OCI-LY3 (cell line): ENCODE measurements around the gene SDHAF1.

Source experiments
- H2AFZ ChIP-seq: fragments of 200-600, 300-600 bp; shearing (Covaris generic); 2 replicates; pipeline ENCODE4 v1.6.0; 2014; ENCODE audit warnings: antibody characterized with exemption, low read depth, low read length
- H3K27ac ChIP-seq: fragments of 200-600, 300-600 bp; sonication (generic); 2 replicates; pipeline ENCODE4 v1.5.1; 2014; ENCODE audit warnings: mild to moderate bottlenecking, low read length, moderate library complexity, mixed read lengths
- H3K27me3 ChIP-seq: fragments of 200-600, 300-600 bp; sonication (generic); 2 replicates; pipeline ENCODE4 v1.6.1; 2014; ENCODE audit warnings: low read depth, low read length, mixed read lengths
- H3K36me3 ChIP-seq: fragments of 200-600, 300-600 bp; sonication (generic); replicated peaks from 2 replicates; pipeline ENCODE3; 2014; ENCODE audit warnings: low read depth, low read length, mixed read lengths
- H3K4me1 ChIP-seq: fragments of 300-600, 200-600 bp; sonication (generic); 2 replicates; pipeline ENCODE4 v1.6.1; 2014; ENCODE audit warnings: low read length, mixed read lengths
- H3K4me2 ChIP-seq: fragments of 200-600, 300-600 bp; sonication (generic); 2 replicates; pipeline ENCODE4 v1.6.1; 2014; ENCODE audit warnings: low read length, mixed read lengths
- H3K4me3 ChIP-seq: fragments of 300-600, 200-600 bp; sonication (generic); 2 replicates; pipeline ENCODE4 v1.5.1; 2014; ENCODE audit warnings: antibody characterized with exemption, mild to moderate bottlenecking, low read length, moderate library complexity
- H3K79me2 ChIP-seq: fragments of 300-600, 200-600 bp; shearing (Covaris generic); 2 replicates; pipeline ENCODE4 v1.6.1; 2014; ENCODE audit warnings: mild to moderate bottlenecking, low read length, mixed read lengths
- H3K9ac ChIP-seq: fragments of 300-600, 200-600 bp; shearing (Covaris generic); 2 replicates; pipeline ENCODE4 v1.6.0; 2014; ENCODE audit warnings: mild to moderate bottlenecking, low read length, moderate library complexity
- H3K9me3 ChIP-seq: fragments of 200-600, 300-600 bp; shearing (Covaris generic); 2 replicates; pipeline ENCODE4 v1.6.1; 2014; ENCODE audit warnings: low read length, mixed read lengths; ENCODE audit not compliant: insufficient read depth
- H4K20me1 ChIP-seq: fragments of 200-600, 300-600 bp; sonication (generic); 2 replicates; pipeline ENCODE4 v1.6.1; 2016; ENCODE audit warnings: low read length, mixed read lengths; ENCODE audit not compliant: insufficient read depth
- CTCF ChIP-seq: fragments of 200-600, 300-600 bp; sonication (generic); IDR thresholded peaks from 2 replicates; pipeline ENCODE4 v1.5.1; 2014; ENCODE audit warnings: antibody characterized with exemption, low read length, low read depth
- EZH2phosphoT487 ChIP-seq: fragments of 200-600 bp; shearing (Covaris generic); IDR thresholded peaks from 2 replicates; pipeline ENCODE4 v1.6.1; 2018; ENCODE audit warnings: antibody characterized with exemption, mixed run types, low read depth

SDHAF1 gene

DNA sequence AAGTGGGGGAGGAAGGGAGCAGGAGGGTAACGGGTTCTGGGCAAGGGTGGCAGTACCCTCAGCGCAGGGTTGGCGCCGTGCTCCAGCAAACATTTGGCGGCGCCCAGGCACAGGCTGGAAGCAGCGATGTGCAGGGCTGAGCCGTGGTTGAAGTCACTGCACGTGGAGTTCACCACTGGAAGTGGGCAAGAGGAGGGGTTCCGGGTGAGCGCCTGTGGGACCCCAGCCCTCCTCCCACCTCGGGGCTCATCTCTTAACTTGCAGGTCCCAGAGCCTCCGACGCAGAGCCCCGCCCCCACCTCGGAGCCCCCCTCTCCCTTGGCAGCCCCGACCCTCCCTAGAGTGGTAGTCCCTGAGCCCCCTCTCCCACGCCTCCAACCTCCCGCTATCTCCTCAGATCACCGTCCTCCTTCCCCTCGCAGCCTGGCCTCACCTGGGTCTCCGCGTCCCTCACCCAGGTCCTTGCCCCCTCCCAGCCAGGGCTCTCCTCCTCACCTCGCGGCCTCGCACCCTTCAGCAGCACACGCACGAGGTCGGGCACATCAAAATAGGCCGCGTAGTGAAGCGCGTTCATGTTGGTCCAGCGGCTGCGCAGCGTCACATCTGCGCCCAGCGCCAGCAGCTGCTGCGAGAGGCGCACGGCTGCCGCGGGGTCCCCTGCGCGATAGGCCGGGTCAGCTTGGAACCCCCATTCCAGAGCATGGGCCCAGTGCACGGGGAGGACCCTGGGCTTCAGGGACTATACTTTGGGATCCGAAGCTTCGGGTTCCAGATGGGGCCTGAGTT, 31.3 kb downstream of the SDHAF1 start:
- Histone ChIP-seq H3K36me3 (peaks cover 11% of the 10 kb centered on the region), H4K20me1 (no peaks in the 10 kb centered on the region), H3K4me3 (no peak overlapping the region)

DNA sequence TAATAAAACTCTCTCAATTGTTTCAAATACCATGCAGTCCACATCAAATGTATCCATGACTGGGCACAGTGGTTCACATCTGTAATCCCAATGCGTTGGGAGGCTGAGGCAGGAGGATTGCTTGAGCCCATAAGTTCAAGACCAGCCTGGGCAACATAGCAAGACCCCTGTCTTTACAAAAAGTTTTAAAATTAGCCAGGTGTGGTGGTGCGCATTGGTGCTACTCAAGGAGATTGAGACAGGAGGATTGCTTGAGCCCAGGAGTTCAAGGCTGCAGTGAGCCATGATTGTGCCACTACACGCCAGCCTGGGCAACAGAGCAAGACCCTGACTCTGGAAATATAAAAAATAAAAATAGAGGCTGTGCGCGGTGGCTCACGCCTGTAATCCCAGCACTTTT, 32.7 kb downstream of the SDHAF1 start:
- no peaks in the 10 kb centered on the region for H3K4me1 ChIP-seq
- H3K4me2 ChIP-seq, result no peak overlapping the region
- TF ChIP-seq EZH2phosphoT487 (no peak), CTCF (no peak)
- no peak overlapping the region for H3K27ac ChIP-seq
- H3K4me3 ChIP-seq, result no peak overlapping the region
- no peak overlapping the region for H3K9ac ChIP-seq
- no peaks in the 10 kb centered on the region for H3K27me3 ChIP-seq
- no peaks in the 10 kb centered on the region for H3K79me2 ChIP-seq
- H3K36me3 ChIP-seq, result peaks cover 11% of the 10 kb centered on the region
- no peaks in the 10 kb centered on the region for H3K9me3 ChIP-seq
- H4K20me1 ChIP-seq, result no peaks in the 10 kb centered on the region
- H2AFZ ChIP-seq, result no peak overlapping the region

More for the DNA sequence above, 31.3 kb downstream of the SDHAF1 start:
- H3K4me1 ChIP-seq, result no peaks in the 10 kb centered on the region
- no peaks in the 10 kb centered on the region for H3K27me3 ChIP-seq
- H3K79me2 ChIP-seq, result no peaks in the 10 kb centered on the region
- no peak overlapping the region for H3K27ac ChIP-seq
- H2AFZ ChIP-seq, result no peak overlapping the region
- no peak overlapping the region for H3K4me2 ChIP-seq
- no peak for TF ChIP-seq CTCF
- no peak for TF ChIP-seq EZH2phosphoT487
- no peak overlapping the region for H3K9ac ChIP-seq
- H3K9me3 ChIP-seq, result no peaks in the 10 kb centered on the region

- TF ChIP-seq CTCF, result no peak
- no peak for TF ChIP-seq EZH2phosphoT487
- H3K27me3 ChIP-seq, result no peaks in the 10 kb centered on the region
- no peak overlapping the region for H3K9ac ChIP-seq
- no peaks in the 10 kb centered on the region for H3K79me2 ChIP-seq
- no peaks in the 10 kb centered on the region for H3K9me3 ChIP-seq
- H4K20me1 ChIP-seq, result no peaks in the 10 kb centered on the region
- H3K4me1 ChIP-seq, result no peaks in the 10 kb centered on the region
- H3K27ac ChIP-seq, result no peak overlapping the region
- H2AFZ ChIP-seq, result no peak overlapping the region
- H3K4me2 ChIP-seq, result no peak overlapping the region
- peaks cover 9% of the 10 kb centered on the region for H3K36me3 ChIP-seq
- no peak overlapping the region for H3K4me3 ChIP-seq
These were observed 33.5 kb downstream of the SDHAF1 start for GRCh38 chr19:36028313-36029041.

DNA sequence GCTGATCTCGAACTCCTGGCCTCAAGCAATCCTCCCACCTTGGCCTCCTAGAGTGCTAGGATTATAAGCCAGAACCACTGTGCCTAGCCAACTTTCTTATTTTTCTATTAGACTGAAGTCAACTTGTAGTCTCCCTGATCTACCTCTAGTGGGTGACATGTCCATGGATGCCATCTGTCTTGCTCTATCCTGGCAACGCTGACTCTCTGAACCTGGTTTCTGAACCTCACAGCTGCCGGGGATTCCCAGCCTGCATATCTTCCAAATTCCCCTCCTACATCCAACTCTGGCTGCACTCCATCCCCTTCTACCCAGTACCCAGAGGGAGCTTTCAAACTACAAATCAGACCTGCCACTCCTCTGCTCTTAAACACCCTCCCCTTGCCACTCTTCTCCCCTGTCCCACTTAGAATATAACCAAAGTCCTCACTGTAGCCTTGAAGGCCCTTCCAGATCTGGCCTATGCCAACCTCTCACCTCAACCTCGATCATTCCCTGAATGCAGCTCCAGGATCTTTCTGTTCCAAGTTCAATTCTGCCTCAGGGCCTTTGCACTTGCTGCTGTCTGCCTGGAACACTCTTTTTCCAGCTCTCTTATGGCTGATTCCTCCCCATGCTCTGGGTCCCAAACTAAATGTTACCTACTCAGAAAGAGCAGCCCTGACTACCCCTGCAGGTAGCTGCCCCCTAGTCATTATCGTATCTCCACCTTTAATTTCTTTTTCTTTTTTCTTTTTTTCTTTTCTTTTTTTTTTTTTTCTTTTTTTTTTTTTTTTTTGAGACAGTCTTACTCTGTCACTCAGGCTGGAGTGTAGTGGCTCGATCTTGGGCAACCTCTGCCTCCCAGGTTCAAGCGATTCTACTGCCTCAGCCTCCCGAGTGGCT, 35.5 kb downstream of the SDHAF1 start:
- Histone ChIP-seq H3K9me3 (no peaks in the 10 kb centered on the region), H3K27ac (no peak overlapping the region), H3K4me3 (no peak overlapping the region), H2AFZ (no peak overlapping the region), H3K79me2 (no peaks in the 10 kb centered on the region), H3K27me3 (no peaks in the 10 kb centered on the region), H3K4me2 (no peak overlapping the region), H3K4me1 (no peaks in the 10 kb centered on the region), H4K20me1 (no peaks in the 10 kb centered on the region), H3K36me3 (peaks cover 9% of the 10 kb centered on the region), H3K9ac (no peak overlapping the region)
- TF ChIP-seq CTCF (peak; percentile 9; the same call in 1 of the 2 replicates), EZH2phosphoT487 (no peak)
